Gastroesophageal sphincter (tissue), 4 donors: Measurements from ENCODE around the gene POLE3. TPM values are rescaled to one million over a fixed set of nuclear protein-coding genes. Genes with fewer than 3 reads are reported as not detected.

Experiments
- ATAC-seq: fragments of 150-250 bp; one replicate; pipeline ENCODE4 v1.9.1; 2016; ENCODE audit warnings: mild to moderate bottlenecking, moderate library complexity
- H3K27ac ChIP-seq, 4 donors: fragments of 200-600 bp; sonication (generic) in 3 of 4; 1 replicate in 3 of 4; 2 replicates in 1 of 4; pipeline ENCODE4 v1.5.1; 2016 to 2019
- H3K27me3 ChIP-seq: fragments of 200-600 bp; sonication (generic); one replicate; pipeline ENCODE4 v1.5.1; 2019
- H3K36me3 ChIP-seq, 2 donors: fragments of 200-600 bp; sonication (generic); one replicate each; pipeline ENCODE4 v1.5.1; 2019; ENCODE audit warnings: control low read depth in 1 of 2
- H3K4me1 ChIP-seq, 3 donors: fragments of 200-600 bp; sonication (generic); 1 replicate in 2 of 3; 2 replicates in 1 of 3; pipeline ENCODE4 v1.5.1; 2016 to 2019; ENCODE audit warnings: control low read depth in 2 of 3
- H3K4me3 ChIP-seq, 2 donors: fragments of 200-600 bp; sonication (generic); one replicate each; pipeline ENCODE4 v1.5.1; 2019; ENCODE audit warnings: mild to moderate bottlenecking in 1 of 2, moderate library complexity in 1 of 2
- H3K9me3 ChIP-seq, 3 donors: fragments of 200-600 bp; sonication (generic); one replicate each; pipeline ENCODE4 v1.5.1; 2017 to 2019; ENCODE audit warnings: control low read depth in 2 of 3
- EP300 ChIP-seq: sonication (generic); formaldehyde crosslinking; IDR thresholded peaks from one replicate; pipeline ENCODE4 v1.6.1; 2017; ENCODE audit warnings: antibody characterized with exemption, mild to moderate bottlenecking
- POLR2A ChIP-seq, 2 donors: fragments of 450-650 bp; IDR thresholded peaks; one replicate each; pipeline ENCODE4 v1.6.1; 2017; ENCODE audit warnings: antibody characterized with exemption in 2 of 2, mild to moderate bottlenecking in 2 of 2, moderate library complexity in 1 of 2
- POLR2AphosphoS5 ChIP-seq: sonication (generic); formaldehyde crosslinking; IDR thresholded peaks from one replicate; pipeline ENCODE4 v1.6.1; 2017; ENCODE audit warnings: antibody characterized with exemption
- WGBS, 2 donors: methylation state at CpG; one replicate each; pipeline ENCODE4 v1.1.5; 2018; ENCODE audit warnings: low coverage in 1 of 2; 5-methylcytosine and 5-hydroxymethylcytosine counted together
- total RNA-seq, 4 donors: library from RNA; depleted of rRNA; stranded (reverse); fragments of >200 nt; gene quantifications; one replicate each; pipeline ENCODE4 v1.1.0, GENCODE V29; 2016
- TF ChIP-seq, protein P1 (sequence below), 4 experiments: fragments of 200-600 bp in 2 of 4; fragments of 450-650 bp in 2 of 4; sonication (generic) in 1 of 4; IDR thresholded peaks; one replicate each; pipeline ENCODE4 v1.5.1; 2017 to 2019; ENCODE audit warnings: antibody characterized with exemption in 4 of 4, mild to moderate bottlenecking in 2 of 4, moderate library complexity in 2 of 4

POLE3 gene
- total RNA-seq, 4 donors from 2014 or later, result 32.3 to 47.1 (median 34.6) TPM

DNA sequence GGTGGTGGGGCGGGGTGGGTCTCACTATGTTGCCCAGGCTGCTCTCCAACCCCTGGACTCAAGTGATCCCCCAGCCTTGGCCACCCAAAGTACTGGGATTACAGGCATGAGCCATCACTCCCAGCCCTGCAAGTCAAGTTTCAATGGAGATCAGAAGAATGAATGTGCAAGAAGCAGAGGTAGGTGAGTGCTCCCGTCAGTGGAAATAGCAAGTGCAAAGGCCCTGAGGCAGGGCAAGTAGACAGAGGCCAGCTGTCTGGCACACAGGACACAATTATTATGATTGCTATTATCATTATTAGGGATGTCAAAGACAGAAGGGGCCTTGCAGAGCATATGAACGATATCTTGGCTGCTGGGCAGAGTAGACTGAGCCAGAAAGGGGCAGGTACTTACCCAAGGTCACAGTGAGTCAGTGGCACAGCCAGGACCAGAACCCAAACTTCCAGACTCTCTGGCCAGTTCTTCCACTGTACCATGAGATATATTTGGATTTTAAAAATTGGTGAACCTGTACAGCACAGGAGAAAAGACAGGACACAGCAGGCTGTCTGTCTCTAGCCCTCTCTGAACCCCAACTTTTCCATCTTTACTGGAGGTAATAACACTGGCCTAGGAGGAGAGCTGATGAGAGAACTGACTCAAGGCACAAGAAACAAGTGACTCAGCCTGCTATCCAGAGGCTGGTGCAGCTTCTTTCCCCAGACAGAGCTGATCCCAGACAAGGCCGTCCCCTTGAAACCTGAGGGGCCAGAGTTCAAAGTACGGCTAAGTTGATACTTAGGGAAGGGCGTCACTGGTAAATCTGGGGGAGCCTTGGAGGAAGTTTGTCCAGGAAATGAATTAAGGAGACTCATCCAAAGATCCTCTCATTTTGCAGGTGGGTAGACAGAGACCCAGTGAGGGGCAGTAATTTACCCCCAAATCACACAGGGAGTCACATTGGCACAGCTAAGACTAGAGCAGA lies 35.1 kb downstream of the POLE3 start:
- Histone ChIP-seq H3K4me1 (peaks cover 0 to 22% (median 4%) of the 10 kb centered on the region in 3 donors), H3K36me3 (peaks cover 0 to 31% of the 10 kb centered on the region in 2 donors), H3K27me3 (no peaks in the 10 kb centered on the region), H3K4me3 (peak overlapping the region in 1 of 2 donors; percentile 71), H3K9me3 (no peaks in the 10 kb centered on the region), H3K27ac (no peak overlapping the region)
- no peak for ATAC-seq
- WGBS, 2 donors, result 78 to 88% methylated on average over 2 of the region's 6 CpGs
- no peak for TF ChIP-seq EP300
- TF ChIP-seq POLR2AphosphoS5, result no peak
- TF ChIP-seq POLR2A (IDR thresholded peaks at IDR 0.05), result no peak
- TF ChIP-seq, protein P1, sequence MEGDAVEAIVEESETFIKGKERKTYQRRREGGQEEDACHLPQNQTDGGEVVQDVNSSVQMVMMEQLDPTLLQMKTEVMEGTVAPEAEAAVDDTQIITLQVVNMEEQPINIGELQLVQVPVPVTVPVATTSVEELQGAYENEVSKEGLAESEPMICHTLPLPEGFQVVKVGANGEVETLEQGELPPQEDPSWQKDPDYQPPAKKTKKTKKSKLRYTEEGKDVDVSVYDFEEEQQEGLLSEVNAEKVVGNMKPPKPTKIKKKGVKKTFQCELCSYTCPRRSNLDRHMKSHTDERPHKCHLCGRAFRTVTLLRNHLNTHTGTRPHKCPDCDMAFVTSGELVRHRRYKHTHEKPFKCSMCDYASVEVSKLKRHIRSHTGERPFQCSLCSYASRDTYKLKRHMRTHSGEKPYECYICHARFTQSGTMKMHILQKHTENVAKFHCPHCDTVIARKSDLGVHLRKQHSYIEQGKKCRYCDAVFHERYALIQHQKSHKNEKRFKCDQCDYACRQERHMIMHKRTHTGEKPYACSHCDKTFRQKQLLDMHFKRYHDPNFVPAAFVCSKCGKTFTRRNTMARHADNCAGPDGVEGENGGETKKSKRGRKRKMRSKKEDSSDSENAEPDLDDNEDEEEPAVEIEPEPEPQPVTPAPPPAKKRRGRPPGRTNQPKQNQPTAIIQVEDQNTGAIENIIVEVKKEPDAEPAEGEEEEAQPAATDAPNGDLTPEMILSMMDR (IDR thresholded peaks at IDR 0.05), result no peak

DNA sequence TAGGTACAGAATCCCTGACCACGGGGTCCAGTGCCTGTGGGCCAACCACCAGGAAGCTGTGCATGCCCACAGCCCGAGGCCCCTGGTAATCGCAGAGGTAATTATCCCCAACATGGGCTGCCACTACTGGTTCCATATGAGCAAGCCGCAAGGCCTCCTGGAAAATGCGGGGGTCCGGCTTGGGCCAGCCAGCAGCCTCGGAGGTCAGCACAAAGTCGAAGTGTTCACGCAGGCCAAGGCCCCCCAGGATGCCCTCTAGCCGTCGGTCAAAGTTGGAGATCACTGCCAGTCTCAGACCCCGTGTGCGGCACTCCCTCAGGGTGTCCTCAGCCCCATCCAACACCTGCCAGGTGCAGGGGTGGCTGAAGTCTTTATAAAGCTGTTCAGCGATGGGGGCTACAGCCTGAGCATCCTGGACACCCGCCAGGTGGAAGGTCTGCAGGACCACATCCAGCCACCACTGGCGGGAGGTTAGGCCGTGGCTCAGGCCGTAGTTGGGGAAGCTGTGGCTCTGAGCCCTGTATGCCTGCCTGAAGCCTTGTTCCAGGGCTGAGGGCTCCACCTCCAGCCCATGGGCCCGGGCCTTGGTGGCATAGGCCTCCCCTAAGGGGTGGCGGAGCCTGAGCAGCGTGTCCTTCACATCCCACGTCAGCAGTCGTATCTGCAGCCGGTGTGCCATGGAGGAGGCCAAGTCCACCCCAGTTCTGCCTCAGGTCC lies 36.6 kb downstream of the POLE3 start:
- Histone ChIP-seq H3K9me3 (no peaks in the 10 kb centered on the region), H3K27ac (no peak overlapping the region), H3K27me3 (no peaks in the 10 kb centered on the region), H3K4me3 (no peak overlapping the region), H3K36me3 (peaks cover 0 to 31% of the 10 kb centered on the region in 2 donors), H3K4me1 (peaks cover 0 to 22% (median 4%) of the 10 kb centered on the region in 3 donors)
- ATAC-seq, result no peak
- WGBS, 2 donors, result no CpG with 5 or more reads among the region's 24 CpGs
- TF ChIP-seq, protein P1 (IDR thresholded peaks at IDR 0.05), result no peak
- no peak for TF ChIP-seq POLR2AphosphoS5

DNA sequence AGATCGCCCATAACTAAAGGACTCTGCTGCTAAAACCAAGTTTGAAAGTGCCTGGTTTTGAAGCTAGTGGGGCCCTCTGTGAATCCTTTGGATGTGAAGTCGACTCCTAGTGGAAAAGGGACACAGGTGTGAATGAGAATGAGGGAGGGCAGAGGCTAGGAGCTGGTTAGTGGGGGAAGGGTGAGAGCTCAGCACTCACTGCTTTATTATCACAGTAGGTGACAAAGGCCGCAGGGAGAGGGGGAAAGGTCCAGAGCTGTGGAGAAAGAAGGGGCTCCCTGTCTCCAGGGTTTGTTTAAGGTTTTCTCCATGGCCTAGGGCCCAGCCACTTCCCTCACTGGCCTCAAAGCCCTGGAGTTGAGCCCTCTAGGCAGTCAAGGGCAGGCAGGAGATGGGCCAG lies 37.2 kb downstream of the POLE3 start:
- no peak for ATAC-seq
- TF ChIP-seq POLR2A (IDR thresholded peaks at IDR 0.05), result no peak
- no peak for TF ChIP-seq POLR2AphosphoS5
- TF ChIP-seq, protein P1 (IDR thresholded peaks at IDR 0.05), result no peak
- no peak for TF ChIP-seq EP300
- no peak overlapping the region for H3K4me3 ChIP-seq
- no peaks in the 10 kb centered on the region for H3K9me3 ChIP-seq
- no peaks in the 10 kb centered on the region for H3K27me3 ChIP-seq
- 20 to 50% methylated on average over 1 to 3 of the region's 3 CpGs for WGBS, 2 donors
- peaks cover 0 to 31% of the 10 kb centered on the region in 2 donors for H3K36me3 ChIP-seq
- H3K27ac ChIP-seq, result no peak overlapping the region
- peaks cover 0 to 22% (median 4%) of the 10 kb centered on the region in 3 donors for H3K4me1 ChIP-seq

DNA sequence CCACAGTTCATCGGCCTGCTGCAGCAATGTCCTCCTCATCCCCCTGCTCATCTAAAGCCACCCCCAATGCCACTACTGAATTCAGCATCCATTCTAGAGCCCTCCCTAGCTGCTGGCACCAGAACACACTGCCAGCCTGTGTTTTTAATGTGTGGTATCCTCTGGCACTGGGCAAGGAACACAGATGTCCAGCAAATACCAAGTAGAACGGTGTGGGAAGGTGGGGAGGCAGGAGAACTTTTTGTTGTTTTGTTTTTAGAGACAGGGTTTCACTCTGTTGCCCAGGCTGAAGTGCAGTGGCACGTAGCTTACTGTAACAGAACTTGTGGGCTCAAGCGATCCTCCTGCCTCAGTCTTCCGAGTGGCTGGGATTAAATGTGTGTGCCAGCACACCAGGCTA lies 38.4 kb downstream of the POLE3 start:
- Histone ChIP-seq H3K27me3 (no peaks in the 10 kb centered on the region), H3K4me1 (peaks cover 0 to 18% (median 4%) of the 10 kb centered on the region in 3 donors), H3K9me3 (no peaks in the 10 kb centered on the region), H3K4me3 (no peak overlapping the region), H3K27ac (no peak overlapping the region), H3K36me3 (peaks cover 0 to 31% of the 10 kb centered on the region in 2 donors)
- 88% methylated on average over 4 of the region's 5 CpGs; no CpG with 5 or more reads in 1 of the 2 donors for WGBS, 2 donors
- TF ChIP-seq POLR2A (IDR thresholded peaks at IDR 0.05), result no peak
- TF ChIP-seq, protein P1 (IDR thresholded peaks at IDR 0.05), result no peak
- TF ChIP-seq POLR2AphosphoS5, result no peak
- TF ChIP-seq EP300, result no peak
- no peak for ATAC-seq
